Dedifferentiated amniotic fluid mesenchymal stem cell (primary cell): Measurements from ENCODE around the gene CHMP5.

ENCODE experiments used
- DNase-seq: peaks from one replicate; pipeline ENCODE4 v3.0.0-alpha.2; 2016; ENCODE audit errors: extremely low spot score

The CHMP5 gene

DNA sequence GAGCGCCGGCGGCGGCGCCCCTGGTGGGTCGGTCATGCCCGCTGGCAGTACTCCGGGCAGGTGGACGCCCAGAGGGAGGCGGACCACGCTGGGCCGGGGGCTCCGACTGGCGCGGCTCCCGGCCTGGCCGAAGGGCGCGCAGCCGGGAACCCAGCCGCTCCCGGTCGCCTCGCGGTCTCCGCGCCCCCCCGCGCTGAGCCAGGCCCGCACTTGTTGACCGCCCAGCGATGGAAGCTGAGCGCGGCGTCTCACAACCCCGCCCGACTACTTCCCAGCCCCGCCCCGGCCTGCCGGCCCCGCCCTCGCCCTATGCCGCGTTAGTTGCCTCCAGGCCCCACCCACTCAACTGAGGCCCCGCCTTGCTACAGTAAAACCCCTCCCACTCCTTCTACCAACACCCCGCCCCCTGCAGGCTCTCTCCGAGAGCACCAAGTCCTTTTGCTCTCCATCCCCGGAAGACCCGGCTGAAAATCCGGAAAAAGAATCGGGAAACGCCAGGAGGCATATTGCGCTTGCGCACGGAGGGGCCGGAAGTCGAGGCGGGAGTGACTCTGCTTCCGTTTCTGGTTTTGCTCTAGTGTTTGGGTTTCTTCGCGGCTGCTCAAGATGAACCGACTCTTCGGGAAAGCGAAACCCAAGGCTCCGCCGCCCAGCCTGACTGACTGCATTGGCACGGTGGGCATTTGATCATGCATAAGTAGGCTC, at the start of gene CHMP5, which contains the start of gene BAG1:
CHMP5 (plus strand) TSS at position 577 of the 705 bp plus-strand sequence; CDS start at position 607, 30 bp downstream.
BAG1 (minus strand) TSS at position 236 of the 705 bp plus-strand sequence.
- DNase-seq: peak; percentile 100

- no peak for DNase-seq
Observed at GRCh38 chr9:33220681-33221567, 43.9 kb upstream of the CHMP5 start.

GRCh38 chr9:33221568-33221884, 43.3 kb upstream of the CHMP5 start:
- no peak for DNase-seq

DNA sequence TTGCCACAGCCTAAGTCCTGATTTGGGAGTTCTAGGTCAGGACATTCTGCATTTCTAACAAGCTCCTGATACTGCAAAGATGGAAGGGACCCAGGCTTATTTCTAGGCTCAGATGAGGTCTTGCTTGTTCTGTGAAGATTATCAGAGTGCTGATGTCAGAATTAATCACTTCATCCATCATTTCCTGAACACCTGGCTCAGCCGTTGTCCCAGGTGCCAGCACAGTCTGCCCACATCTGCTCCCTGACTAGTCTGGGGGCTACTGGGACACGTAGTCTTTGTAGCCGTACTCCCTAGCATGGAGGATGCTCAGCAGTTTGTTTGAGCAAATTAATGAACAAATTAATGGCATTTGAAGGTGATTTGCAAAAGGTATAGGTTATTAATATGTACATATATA, 42.8 kb upstream of the CHMP5 start:
- no peak for DNase-seq

- no peak for DNase-seq
Observed at GRCh38 chr9:33223696-33224095, 41.2 kb upstream of the CHMP5 start.

DNA sequence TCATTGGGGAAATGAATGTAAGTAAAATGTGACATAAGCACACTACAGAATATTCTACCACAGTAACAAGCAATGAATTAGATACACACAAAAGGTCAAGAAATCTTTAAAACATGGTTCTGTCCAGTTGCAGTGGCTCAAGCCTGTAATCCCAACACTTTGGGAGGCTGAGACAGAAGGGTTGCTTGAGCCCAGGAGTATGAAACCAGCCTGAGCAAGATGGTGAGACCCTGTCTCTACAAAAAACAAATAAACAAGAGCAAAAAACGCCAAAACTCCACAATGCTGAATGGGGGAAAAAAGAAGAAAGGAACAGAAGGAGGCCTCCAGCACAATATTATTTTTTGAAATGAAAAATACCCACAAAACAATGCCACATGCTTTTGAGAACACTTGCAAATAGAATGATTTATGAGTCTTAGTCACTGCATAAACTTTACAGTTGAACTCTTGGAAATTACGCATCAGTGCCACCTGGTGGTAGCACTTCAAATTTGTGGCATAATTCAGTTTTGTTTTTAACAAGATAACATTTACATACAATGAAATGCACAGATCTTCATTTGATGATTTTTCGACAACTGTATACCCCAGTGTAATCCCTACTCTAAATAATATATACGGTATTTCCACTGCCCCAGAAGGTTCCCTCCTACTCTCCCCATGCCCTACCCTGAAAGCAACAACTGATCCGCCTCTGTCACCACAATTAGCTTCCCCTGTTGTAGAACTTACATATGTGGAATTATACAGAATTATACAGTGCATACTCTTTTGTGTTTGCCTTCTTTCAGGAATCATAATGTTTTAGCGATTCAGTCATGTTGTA, 39.3 kb upstream of the CHMP5 start:
- peak; percentile 78 for DNase-seq

GRCh38 chr9:33227008-33227398, 37.8 kb upstream of the CHMP5 start:
- DNase-seq: no peak

GRCh38 chr9:33227741-33228140, 37.1 kb upstream of the CHMP5 start:
- no peak for DNase-seq

GRCh38 chr9:33228606-33229005, 36.2 kb upstream of the CHMP5 start:
- DNase-seq: no peak

DNA sequence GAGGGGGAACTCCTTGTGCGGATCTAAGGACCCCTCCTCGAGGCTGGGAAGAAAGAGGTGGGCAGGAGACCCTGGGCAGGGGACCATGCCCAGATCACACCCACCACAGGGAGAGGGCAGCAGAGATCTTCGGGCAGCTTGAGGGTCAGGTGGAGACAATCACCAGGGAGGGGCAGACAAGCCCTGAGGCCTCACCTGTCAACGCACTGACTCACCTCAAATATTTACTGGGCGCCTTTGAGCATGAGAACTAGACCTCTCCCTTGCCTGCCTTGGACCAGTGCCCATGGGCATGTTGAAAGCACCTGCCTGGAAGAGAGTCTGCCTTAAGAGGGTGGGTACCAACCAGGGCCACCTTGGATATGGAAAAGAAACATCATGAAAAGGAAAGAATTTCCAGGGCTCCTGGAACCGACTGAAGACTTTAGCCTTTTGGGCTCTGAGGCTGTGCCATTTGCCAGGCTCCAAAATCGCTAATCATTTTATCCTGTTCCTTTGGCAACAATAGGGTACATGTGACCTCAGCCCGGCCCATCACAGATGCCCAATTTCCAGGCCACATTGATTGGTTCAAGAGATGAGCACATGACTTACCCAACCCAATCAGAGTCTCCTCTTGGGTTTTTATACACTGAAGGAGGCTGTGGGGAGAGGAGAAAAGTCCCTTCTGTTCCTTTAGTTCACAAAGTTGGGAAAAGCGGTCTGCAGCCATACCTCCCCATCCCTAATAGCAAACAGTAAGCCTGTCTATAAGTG, 35.3 kb upstream of the CHMP5 start:
- no peak for DNase-seq

DNA sequence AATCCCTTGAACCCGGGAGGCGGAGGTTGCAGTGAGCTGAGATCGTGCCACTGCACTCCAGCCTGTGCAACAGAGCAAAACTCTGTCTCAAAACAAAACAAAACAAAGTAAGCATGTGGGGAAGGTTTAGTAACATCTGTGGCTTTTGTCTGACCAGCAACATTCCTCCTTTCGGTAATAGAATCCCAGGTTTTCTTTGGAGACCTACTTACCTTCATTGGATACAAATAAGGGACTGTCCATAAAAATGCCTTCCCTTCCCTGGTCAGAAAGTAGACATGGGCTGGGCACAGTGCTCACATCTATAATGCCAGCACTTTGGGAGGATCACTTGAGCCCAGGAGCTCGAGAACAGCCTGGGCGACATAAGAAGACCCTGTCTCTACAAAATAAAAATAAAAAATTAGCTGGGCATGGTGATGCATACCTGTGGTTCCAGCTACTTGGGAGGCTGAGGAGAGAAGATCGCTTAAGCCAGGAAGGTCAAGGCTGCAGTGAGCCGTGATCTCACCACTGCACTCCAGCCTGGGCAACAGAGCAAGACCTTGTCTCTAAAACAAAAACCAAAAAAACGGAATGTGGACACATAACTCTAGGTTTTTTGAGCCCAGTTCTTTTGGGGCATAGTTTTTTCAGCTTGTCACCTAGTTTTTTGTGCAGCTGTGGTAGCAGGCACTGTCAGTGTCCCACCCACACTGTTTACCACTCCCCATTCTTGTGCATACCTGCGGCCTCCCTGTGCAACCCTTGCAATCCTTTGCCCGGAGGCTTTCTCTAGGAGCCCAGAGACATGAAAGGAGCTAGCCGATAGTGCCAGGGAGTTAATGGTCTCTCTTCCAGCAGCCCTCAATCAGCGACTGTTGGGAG, 33.9 kb upstream of the CHMP5 start:
- DNase-seq: no peak

DNA sequence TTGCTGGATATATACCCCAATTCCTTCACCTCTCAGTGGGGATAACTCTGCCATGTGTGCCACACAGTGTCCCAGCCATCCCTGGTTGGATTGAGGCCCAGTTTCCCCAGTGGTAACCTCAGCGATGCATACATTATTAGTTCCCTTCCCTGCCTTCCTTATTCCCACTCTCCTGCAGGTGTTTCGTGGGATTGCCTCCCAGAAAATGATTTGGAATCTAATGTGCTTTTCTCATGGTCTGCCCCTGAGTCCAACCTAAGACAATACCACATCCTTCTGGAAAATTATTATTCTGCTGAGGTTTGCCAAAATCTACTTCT, 33.3 kb upstream of the CHMP5 start:
- DNase-seq: no peak

DNA sequence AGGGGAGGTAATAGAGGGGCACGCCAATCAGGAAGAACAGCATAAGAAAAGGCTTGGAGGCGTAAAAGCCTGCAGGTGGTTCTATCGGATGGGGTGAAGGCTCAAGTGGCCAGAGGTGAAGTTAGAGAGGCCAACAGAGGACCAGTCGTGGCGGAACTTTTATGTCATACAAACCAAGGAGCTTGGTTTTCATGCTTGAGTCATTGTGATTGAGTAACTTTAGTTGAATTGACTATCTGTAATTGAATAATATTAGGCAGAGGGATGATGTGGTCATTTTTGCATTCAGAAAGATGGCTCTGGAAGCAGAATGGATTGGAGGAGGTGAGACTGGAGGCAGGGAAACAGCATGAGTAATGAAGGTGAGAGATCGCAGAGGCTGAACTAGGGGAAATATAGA, 32.0 kb upstream of the CHMP5 start:
- DNase-seq: no peak

DNA sequence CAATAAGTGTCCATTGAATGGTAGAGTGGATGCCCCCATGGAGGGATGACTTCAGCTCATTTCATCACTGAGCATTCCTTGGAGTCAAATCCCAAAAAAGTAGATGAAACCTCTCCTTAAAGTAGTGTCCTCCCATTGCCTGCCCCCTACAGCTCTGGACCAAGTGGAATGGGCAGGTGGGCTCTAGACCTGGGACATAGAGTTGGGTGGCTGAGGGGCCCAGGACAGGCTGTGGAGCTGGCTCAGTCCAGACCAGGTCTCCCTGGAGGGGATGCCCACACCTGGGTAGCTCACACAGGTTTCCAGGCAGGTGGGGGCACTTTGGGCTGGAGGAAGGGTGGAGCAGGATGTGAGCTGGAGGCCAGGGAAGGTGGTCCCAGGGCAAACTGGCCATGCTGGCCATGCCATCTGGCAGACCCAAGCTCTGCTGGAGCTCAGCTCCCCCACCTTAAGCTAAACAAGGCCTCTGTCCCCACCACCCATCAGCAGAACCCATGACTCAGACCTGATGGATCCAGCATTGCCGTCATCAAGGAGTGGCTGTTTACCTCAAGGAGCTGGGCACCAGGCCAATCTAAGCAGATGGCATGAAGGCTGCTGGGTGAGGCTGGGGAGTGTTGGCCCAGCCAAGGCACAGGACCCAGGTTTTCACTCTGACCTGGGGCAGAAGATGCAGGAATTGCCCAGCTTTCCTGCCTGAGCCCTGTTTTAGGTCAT, 31.1 kb upstream of the CHMP5 start:
- peak; percentile 58 for DNase-seq

- DNase-seq: no peak
Observed at GRCh38 chr9:33234511-33235467, 30.1 kb upstream of the CHMP5 start.

GRCh38 chr9:33236571-33236970, 28.3 kb upstream of the CHMP5 start:
- no peak for DNase-seq

GRCh38 chr9:33239921-33240320, 24.9 kb upstream of the CHMP5 start, which contains the start of gene SPINK4:
Gene SPINK4 (plus strand): TSS chr9:33240167. CDS start chr9:33240209, 42 bp downstream.
- no peak for DNase-seq

DNA sequence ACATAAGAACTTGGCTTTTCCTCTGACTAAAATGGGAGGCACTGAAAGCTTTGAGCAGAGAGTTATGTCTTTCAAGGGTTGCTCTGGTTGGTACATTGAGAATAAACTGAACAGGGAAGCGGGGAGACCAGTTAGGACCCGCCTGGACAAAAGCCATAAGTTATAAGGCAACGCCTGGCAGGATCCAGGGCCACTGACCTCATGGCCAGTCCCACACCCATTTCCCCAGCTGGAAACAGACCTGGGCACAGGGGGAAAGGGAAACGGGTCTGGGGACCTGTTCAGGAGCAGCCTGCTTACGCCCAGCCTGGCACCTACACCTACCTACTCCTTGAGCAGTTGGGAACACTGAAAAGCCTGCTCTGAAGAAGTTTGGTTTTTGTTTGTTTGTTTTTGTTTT, 23.6 kb upstream of the CHMP5 start:
- DNase-seq: no peak
